Gastrocnemius medialis (tissue), 4 donors: ENCODE data around the gene CHRM2. TPM values are rescaled to one million over a fixed set of nuclear protein-coding genes. Genes with fewer than 3 reads are reported as not detected.

Source experiments
- ATAC-seq, 2 donors: fragments of 150-250 bp; one replicate each; pipeline ENCODE4 v1.9.1; 2016
- DNase-seq, 2 donors: peaks; one replicate each; pipeline ENCODE4 v3.0.0-alpha.2; 2019
- H3K27ac ChIP-seq, 4 donors: fragments of 200-600 bp; sonication (generic); 1 replicate in 1 of 4; 2 replicates in 3 of 4; pipeline ENCODE4 v1.5.1; 2016 to 2018; ENCODE audit warnings: mild to moderate bottlenecking in 2 of 4, moderate library complexity in 1 of 4
- H3K27me3 ChIP-seq, 3 donors: fragments of 200-600 bp; sonication (generic) in 2 of 3; 1 replicate in 1 of 3; 2 replicates in 2 of 3; pipeline versions ENCODE4 v1.5.1 to v1.6.0; 2016 to 2019; ENCODE audit warnings: mild to moderate bottlenecking in 1 of 3, moderate library complexity in 1 of 3
- H3K36me3 ChIP-seq, 2 donors: fragments of 200-600 bp; sonication (generic) in 1 of 2; one replicate each; pipeline ENCODE4 v1.5.1; 2017 to 2018
- H3K4me1 ChIP-seq, 2 donors: fragments of 200-600 bp; sonication (generic) in 1 of 2; one replicate each; pipeline ENCODE4 v1.5.1; 2016 to 2017; ENCODE audit warnings: mild to moderate bottlenecking in 2 of 2
- H3K4me3 ChIP-seq, 4 donors: fragments of 200-600 bp; sonication (generic) in 3 of 4; 1 replicate in 1 of 4; 2 replicates in 3 of 4; pipeline ENCODE4 v1.5.1; 2016 to 2019; ENCODE audit warnings: mild to moderate bottlenecking in 2 of 4
- H3K9me3 ChIP-seq, 3 donors: fragments of 200-600 bp; sonication (generic) in 2 of 3; 1 replicate in 1 of 3; 2 replicates in 2 of 3; pipeline ENCODE4 v1.5.1; 2016 to 2019
- CTCF ChIP-seq, 5 experiments: fragments of 450-650 bp in 3 of 5; fragments of 200-600 bp in 2 of 5; sonication (generic) in 2 of 5; IDR thresholded peaks in 4 of 5; conservative IDR thresholded peaks in 1 of 5; 1 replicate in 4 of 5; 2 replicates in 1 of 5; pipeline ENCODE4 v1.5.1; 2016 to 2019; ENCODE audit warnings: antibody characterized with exemption in 5 of 5, mild to moderate bottlenecking in 3 of 5, moderate library complexity in 3 of 5
- POLR2A ChIP-seq, 2 donors: fragments of 450-650 bp; IDR thresholded peaks; one replicate each; pipeline ENCODE4 v1.6.1; 2017; ENCODE audit warnings: antibody characterized with exemption in 2 of 2, mild to moderate bottlenecking in 2 of 2, moderate library complexity in 2 of 2
- in situ Hi-C, 4 donors: fragments of 200-750 bp; cut with MboI; loops; one replicate each; pipeline versions ENCODE4 v1.15.0 to v1.8.0; 2017; ENCODE audit warnings: low sequenced_read_pairs in 4 of 4
- intact Hi-C: fragments of 100-400 bp; cut with DNase I; formaldehyde crosslinking; loops from one replicate; pipeline ENCODE4 v1.15.1; 2023; ENCODE audit warnings: low total_unique reads
- total RNA-seq, 4 donors: library from RNA; depleted of rRNA; stranded (reverse); fragments of >200 nt; gene quantifications; one replicate each; pipeline versions ENCODE4 v1.1.0 to v1.2.3, GENCODE V29; 2016

Gene CHRM2
- total RNA-seq, 4 donors from 2014 or later, result not detected

- in situ Hi-C loops, result no loop called here
- Histone ChIP-seq H3K4me1 (no peaks in the 10 kb centered on the region), H3K36me3 (no peaks in the 10 kb centered on the region), H3K4me3 (no peak overlapping the region), H3K9me3 (no peaks in the 10 kb centered on the region), H3K27me3 (no peaks in the 10 kb centered on the region), H3K27ac (no peak overlapping the region)
- no peak for DNase-seq
- no peak for ATAC-seq
- TF ChIP-seq CTCF (IDR thresholded peaks at IDR 0.05 in 4 of 5, conservative IDR thresholded peaks at IDR 0.05 in 1 of 5) (no peak), POLR2A (IDR thresholded peaks at IDR 0.05) (no peak)
- intact Hi-C loops, result no loop called here
Observed at GRCh38 chr7:136958016-136958415, 89.6 kb downstream of the CHRM2 start.

GRCh38 chr7:136964347-136964746 is 95.9 kb downstream of the CHRM2 start:
- H3K27ac ChIP-seq, result no peak overlapping the region

GRCh38 chr7:136966825-136967224 is 98.4 kb downstream of the CHRM2 start:
- Histone ChIP-seq H3K36me3 (no peaks in the 10 kb centered on the region), H3K9me3 (no peaks in the 10 kb centered on the region), H3K4me3 (no peak overlapping the region), H3K4me1 (no peaks in the 10 kb centered on the region), H3K27me3 (no peaks in the 10 kb centered on the region), H3K27ac (no peak overlapping the region)
- intact Hi-C loops, result no loop called here
- TF ChIP-seq CTCF (IDR thresholded peaks at IDR 0.05 in 4 of 5, conservative IDR thresholded peaks at IDR 0.05 in 1 of 5), result no peak
- TF ChIP-seq POLR2A (IDR thresholded peaks at IDR 0.05), result no peak
- DNase-seq (no peak), ATAC-seq (no peak)
- in situ Hi-C loops, result no loop called here

More at GRCh38 chr7:136964347-136964746, 95.9 kb downstream of the CHRM2 start:
- DNase-seq (no peak), ATAC-seq (no peak)
- H3K36me3 ChIP-seq, result no peaks in the 10 kb centered on the region
- H3K9me3 ChIP-seq, result no peaks in the 10 kb centered on the region
- no peaks in the 10 kb centered on the region for H3K4me1 ChIP-seq
- in situ Hi-C loops (no loop called here), intact Hi-C loops (no loop called here)
- TF ChIP-seq CTCF (IDR thresholded peaks at IDR 0.05 in 4 of 5, conservative IDR thresholded peaks at IDR 0.05 in 1 of 5) (no peak), POLR2A (IDR thresholded peaks at IDR 0.05) (no peak)
- H3K27me3 ChIP-seq, result no peaks in the 10 kb centered on the region
- H3K4me3 ChIP-seq, result no peak overlapping the region

GRCh38 chr7:136969761-136970160 is 101.3 kb downstream of the CHRM2 start:
- Histone ChIP-seq H3K4me1 (no peaks in the 10 kb centered on the region), H3K4me3 (no peak overlapping the region), H3K9me3 (no peaks in the 10 kb centered on the region), H3K36me3 (no peaks in the 10 kb centered on the region), H3K27ac (no peak overlapping the region), H3K27me3 (no peaks in the 10 kb centered on the region)
- no peak for DNase-seq
- intact Hi-C loops (no loop called here), in situ Hi-C loops (no loop called here)
- no peak for ATAC-seq
- TF ChIP-seq POLR2A (IDR thresholded peaks at IDR 0.05) (no peak), CTCF (IDR thresholded peaks at IDR 0.05 in 4 of 5, conservative IDR thresholded peaks at IDR 0.05 in 1 of 5) (no peak)

GRCh38 chr7:136971776-136972175 is 103.3 kb downstream of the CHRM2 start:
- in situ Hi-C loops, result no loop called here
- H3K9me3 ChIP-seq, result no peaks in the 10 kb centered on the region
- ATAC-seq, result no peak
- no peak for DNase-seq
- H3K27me3 ChIP-seq, result no peaks in the 10 kb centered on the region
- no peak overlapping the region for H3K27ac ChIP-seq
- no peaks in the 10 kb centered on the region for H3K4me1 ChIP-seq
- H3K4me3 ChIP-seq, result no peak overlapping the region
- TF ChIP-seq POLR2A (IDR thresholded peaks at IDR 0.05) (no peak), CTCF (IDR thresholded peaks at IDR 0.05 in 4 of 5, conservative IDR thresholded peaks at IDR 0.05 in 1 of 5) (no peak)
- no peaks in the 10 kb centered on the region for H3K36me3 ChIP-seq
- intact Hi-C loops, result no loop called here
